ENCODE data around the gene RAD51AP2. TPM values are rescaled to one million over a fixed set of nuclear protein-coding genes. Genes with fewer than 3 reads are reported as not detected.
A peak's percentile ranks its signal among the peaks of the same experiment; 100 is the strongest.

Gene RAD51AP2
- total and polyA plus RNA-seq, 2 of the 8 experiments (the other 6 are each of a cell fraction or from before 2014, with no cell fraction given) = 0.02 to 0.20 TPM

- Histone ChIP-seq H2BK120ac (replicated peaks; ENCODE audit: low read depth, low read length) (no peak overlapping the region), H3K14ac (ENCODE audit: insufficient read length) (no peak overlapping the region), H2AFZ (ENCODE audit: low read length) (no peak overlapping the region), H3K27ac (ENCODE audit: low read depth, low read length) (no peak overlapping the region), H3K56ac (replicated peaks; ENCODE audit: insufficient read length, low read depth, low read length) (no peak overlapping the region), H4K8ac (ENCODE audit: extremely low read depth, insufficient read depth, low read length) (no peak overlapping the region), H3K27me3 (replicated peaks in 1 of 4; ENCODE audit: control insufficient read depth in 3 of 4, extremely low read depth in 1 of 4, insufficient read depth in 3 of 4, low read length in 3 of 4) (no peaks in the 10 kb centered on the region), H3K36me3 (ENCODE audit: control insufficient read depth in 2 of 4, insufficient read depth in 4 of 4, low read length in 3 of 4) (peaks cover 0 to 4% (median 2%) of the 10 kb centered on the region in 4 experiments; a peak in 2 of 8 replicates), H3K4ac (replicated peaks; ENCODE audit: insufficient read length, low read depth, low read length) (no peak overlapping the region), H3K79me1 (ENCODE audit: low read depth, low read length) (peaks cover 1% of the 10 kb centered on the region; the same call in 1 of the 2 replicates), H2BK12ac (ENCODE audit: low read depth, low read length) (no peak overlapping the region), H3K23ac (ENCODE audit: insufficient read length) (no peak overlapping the region), H3K4me3 (ENCODE audit: extremely low read depth in 1 of 4, insufficient read depth in 2 of 4, low read depth in 3 of 4, low read length in 4 of 4) (peak overlapping the region in 1 of 4 experiments; percentile 48; a peak in 2 of 8 replicates), H4K5ac (ENCODE audit: insufficient read length, low read depth, low read length) (no peak overlapping the region), H3K18ac (ENCODE audit: extremely low read depth, low read length) (no peak overlapping the region), H2BK15ac (ENCODE audit: low read length) (no peak overlapping the region), H3K9ac (replicated peaks in 1 of 4; ENCODE audit: extremely low read depth in 1 of 4, low read depth in 3 of 4, low read length in 3 of 4) (no peak overlapping the region), H3K4me1 (replicated peaks in 1 of 4; ENCODE audit: control insufficient read depth in 3 of 4, insufficient read depth in 4 of 4, low read length in 3 of 4) (peaks cover 6 to 27% (median 20%) of the 10 kb centered on the region in 4 experiments; a peak in 6 of 7 replicates), H2BK20ac (ENCODE audit: low read length) (no peak overlapping the region), H3K23me2 (ENCODE audit: low read depth, low read length) (peaks cover 11% of the 10 kb centered on the region), H2AK5ac (ENCODE audit: low read depth, low read length) (no peak overlapping the region), H3K79me2 (ENCODE audit: control insufficient read depth in 1 of 2, insufficient read depth in 2 of 2, low read length in 2 of 2) (peaks cover 39 to 80% of the 10 kb centered on the region in 2 experiments), H3K4me2 (ENCODE audit: insufficient read depth in 1 of 2, low read depth in 2 of 2, low read length in 2 of 2) (peak overlapping the region; percentile 15 to 42; a peak in 2 of 4 replicates), H2BK5ac (ENCODE audit: low read depth, low read length) (no peak overlapping the region), H4K91ac (replicated peaks; ENCODE audit: insufficient read length, low read length) (no peak overlapping the region), H4K20me1 (replicated peaks in 1 of 2; ENCODE audit: control insufficient read depth in 1 of 2, insufficient read depth in 2 of 2, low read length in 2 of 2) (peaks cover 0 to 1% of the 10 kb centered on the region in 2 experiments), H3K9me3 (ENCODE audit: insufficient read depth in 2 of 2, low read depth in 1 of 2, low read length in 1 of 2) (no peaks in the 10 kb centered on the region)
- no peak for FAIRE-seq
- ChIA-PET CTCF (ENCODE audit: partially characterized antibody) (interaction anchor here (1.3 kb wide), 1 partner anchor 57 kb away, joined by 4 read pairs; no protein-coding TSS in a partner anchor), POLR2A (ENCODE audit: partially characterized antibody) (no interaction called here)
- WGBS, 2 experiments (ENCODE audit: extremely low coverage in 1 of 2, insufficient coverage in 1 of 2, insufficient read length in 1 of 2, insufficient replicate concordance in 2 of 2, low coverage in 1 of 2, low lambda C conversion rate in 2 of 2, missing lambda C conversion rate in 1 of 2) = 25% methylated on average over 5 of the region's 5 CpGs; no CpG with 5 or more reads in 1 of the 2 experiments
- DNase-seq (ENCODE audit: low read depth in 1 of 2, low spot score in 2 of 2) = no peak
- TF ChIP-seq SP2 (IDR thresholded peaks at IDR 0.05; ENCODE audit: low read length) = no peak
- TF ChIP-seq CEBPB (IDR thresholded peaks at IDR 0.05; ENCODE audit: low read depth, low read length) = no peak
- no peak for TF ChIP-seq JUND (IDR thresholded peaks at IDR 0.05; ENCODE audit: low read length)
- no peak for TF ChIP-seq RNF2 (IDR thresholded peaks at IDR 0.05; ENCODE audit: borderline replicate concordance, low read depth, low read length, missing control alignments, poor library complexity, severe bottlenecking)
- TF ChIP-seq MAX (IDR thresholded peaks at IDR 0.05) = no peak
- TF ChIP-seq TCF12 (IDR thresholded peaks at IDR 0.05; ENCODE audit: low read depth, low read length) = no peak
- TF ChIP-seq BRCA1 (IDR thresholded peaks at IDR 0.05; ENCODE audit: low read depth, low read length) = no peak
- no peak for TF ChIP-seq GABPA (IDR thresholded peaks at IDR 0.05; ENCODE audit: borderline replicate concordance, insufficient read depth, low read length)
- TF ChIP-seq RFX5 (IDR thresholded peaks at IDR 0.05; ENCODE audit: borderline replicate concordance, low read depth, low read length) = no peak
- TF ChIP-seq NRF1 (IDR thresholded peaks at IDR 0.05; ENCODE audit: low read depth, low read length) = no peak
- no peak for TF ChIP-seq KDM1A (IDR thresholded peaks at IDR 0.05; ENCODE audit: borderline replicate concordance, low read length)
Observed at GRCh38 chr2:17545680-17546613, 27.7 kb upstream of the RAD51AP2 start.

Data from H1 (cell line).